Right lobe of liver (tissue), 6 donors: Measurements from ENCODE around the gene ENPP3. TPM values are rescaled to one million over a fixed set of nuclear protein-coding genes. Genes with fewer than 3 reads are reported as not detected.

ENCODE experiments used
- ATAC-seq, 4 donors: fragments of 200-7000 bp; cut with Tn5 transposase; one replicate each; pipeline ENCODE4 v1.9.1; 2020; ENCODE audit warnings: mild to moderate bottlenecking in 4 of 4, moderate library complexity in 4 of 4
- DNase-seq, 3 donors: peaks; one replicate each; pipeline ENCODE4 v3.0.0-alpha.2; 2020
- H3K27ac ChIP-seq, 3 donors: fragments of 200-600 bp; one replicate each; pipeline ENCODE4 v1.8.0; 2022
- H3K27me3 ChIP-seq, 2 donors: fragments of 200-600 bp; one replicate each; pipeline ENCODE4 v1.8.0; 2022
- H3K36me3 ChIP-seq, 4 donors: fragments of 200-600 bp; sonication (generic) in 1 of 4; one replicate each; pipeline versions ENCODE4 v1.5.1 to v1.8.0; 2017 to 2022; ENCODE audit warnings: control low read depth in 1 of 4
- H3K4me1 ChIP-seq, 4 donors: fragments of 200-600 bp; sonication (generic) in 1 of 4; one replicate each; pipeline versions ENCODE4 v1.5.1 to v1.8.0; 2017 to 2022; ENCODE audit warnings: control low read depth in 1 of 4
- H3K4me3 ChIP-seq, 3 donors: fragments of 200-600 bp; one replicate each; pipeline ENCODE4 v1.8.0; 2022
- H3K9me3 ChIP-seq, 4 donors: fragments of 200-600 bp; sonication (generic) in 1 of 4; one replicate each; pipeline versions ENCODE4 v1.5.1 to v1.8.0; 2017 to 2022; ENCODE audit warnings: control low read depth in 1 of 4
- CTCF ChIP-seq, 4 donors: fragments of 200-600 bp in 3 of 4; fragments of 450-650 bp in 1 of 4; IDR thresholded peaks; one replicate each; pipeline versions ENCODE4 v1.5.1 to v1.8.0; 2016 to 2022; ENCODE audit warnings: antibody characterized with exemption in 4 of 4, mild to moderate bottlenecking in 2 of 4
- POLR2A ChIP-seq: fragments of 450-650 bp; IDR thresholded peaks from one replicate; pipeline ENCODE4 v1.6.1; 2017; ENCODE audit warnings: antibody characterized with exemption, mild to moderate bottlenecking
- WGBS: methylation state at CpG from one replicate; pipeline ENCODE4 v1.1.6; 2018; ENCODE audit warnings: low coverage, low lambda C conversion rate; ENCODE audit not compliant: insufficient coverage; ENCODE audit errors: missing lambda C conversion rate; 5-methylcytosine and 5-hydroxymethylcytosine counted together
- intact Hi-C, 2 donors: fragments of 100-400 bp; cut with DNase I; formaldehyde crosslinking; loops; one replicate each; pipeline versions ENCODE4 v1.11.2 to v1.14.1; 2022
- total RNA-seq, 6 experiments: library from RNA; depleted of rRNA in 2 of 6; stranded (reverse); fragments of >200 nt in 2 of 6; fragmentation: NEBNext Ultra II Directional in 3 of 6; extraction: Animal tissue kit (Norgen Biotek cat#: 25700) in 3 of 6; gene quantifications; one replicate each; pipeline versions ENCODE4 v1.1.0 to v1.2.4, GENCODE V29; 2016 to 2023
- donor health status: DM: no; HTN: yes; CAD: no.
- donor health status: DM: no; HTN: no; CAD: no.
- donor health status: DM: no; HTN: no; CAD: no.
- donor health status: DM: no; HTN: yes; CAD: no.
- donor health status: DM: no; HTN: yes; CAD: no.

The ENPP3 gene
- total RNA-seq, 6 experiments from 2014 or later = 0.63 to 2.7 (median 1.5) TPM

DNA sequence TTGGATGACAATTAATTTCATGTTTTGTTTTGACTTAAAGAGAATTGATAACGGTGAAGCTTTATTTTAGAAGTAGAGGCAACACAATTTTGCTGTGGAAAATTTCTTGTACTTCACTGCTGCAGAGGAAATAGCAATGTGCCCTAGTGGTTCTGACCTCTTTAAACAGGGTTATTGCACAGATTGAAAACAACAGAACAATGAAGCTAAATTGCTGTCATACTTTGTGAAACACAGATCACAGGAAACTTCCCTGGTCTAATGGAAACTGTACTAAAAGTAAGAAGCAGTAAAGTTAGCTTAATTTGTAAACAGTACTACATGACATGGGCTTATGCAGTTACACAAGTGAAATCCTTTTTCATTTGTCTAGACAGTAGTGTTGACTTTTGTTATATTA lies 32.8 kb downstream of the ENPP3 start:
- Histone ChIP-seq H3K27me3 (no peaks in the 10 kb centered on the region), H3K9me3 (no peaks in the 10 kb centered on the region), H3K36me3 (no peaks in the 10 kb centered on the region), H3K4me3 (no peak overlapping the region), H3K4me1 (no peaks in the 10 kb centered on the region), H3K27ac (no peak overlapping the region)
- ATAC-seq (no peak), DNase-seq (no peak)
- intact Hi-C loops = no loop called here
- no peak for TF ChIP-seq POLR2A
- no peak for TF ChIP-seq CTCF (IDR thresholded peaks at IDR 0.05)
- 60% methylated on average over 1 of the region's 1 CpG for WGBS

GRCh38 chr6:131673184-131673583 lies 36.1 kb downstream of the ENPP3 start:
- H3K9me3 ChIP-seq = no peaks in the 10 kb centered on the region
- H3K27ac ChIP-seq = no peak overlapping the region
- no peak for ATAC-seq
- no peak for DNase-seq
- H3K27me3 ChIP-seq = no peaks in the 10 kb centered on the region
- WGBS = 95% methylated on average over 2 of the region's 2 CpGs
- intact Hi-C loops = no loop called here
- TF ChIP-seq POLR2A (no peak), CTCF (IDR thresholded peaks at IDR 0.05) (no peak)
- no peaks in the 10 kb centered on the region for H3K36me3 ChIP-seq
- no peak overlapping the region for H3K4me3 ChIP-seq
- H3K4me1 ChIP-seq = no peaks in the 10 kb centered on the region

DNA sequence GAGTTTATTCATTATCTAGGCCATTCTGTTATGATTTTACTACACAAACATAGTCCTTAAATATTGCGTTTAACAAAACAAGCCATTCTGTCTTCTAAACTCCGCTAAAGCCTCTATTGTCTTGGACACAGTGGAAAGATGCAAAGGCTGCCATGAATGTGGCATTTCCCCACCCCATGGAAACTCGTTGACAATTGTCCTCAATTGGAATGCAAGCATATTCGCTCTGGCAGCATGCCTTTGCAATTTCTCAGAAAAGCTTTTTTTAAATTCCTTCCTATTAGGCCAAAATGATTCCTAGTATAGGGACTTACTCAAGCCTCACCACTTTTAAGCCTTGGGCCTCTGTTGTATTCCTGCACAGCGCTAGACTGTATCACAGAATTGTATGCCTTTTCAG lies 41.3 kb downstream of the ENPP3 start:
- H3K4me1 ChIP-seq = no peaks in the 10 kb centered on the region
- intact Hi-C loops = no loop called here

DNA sequence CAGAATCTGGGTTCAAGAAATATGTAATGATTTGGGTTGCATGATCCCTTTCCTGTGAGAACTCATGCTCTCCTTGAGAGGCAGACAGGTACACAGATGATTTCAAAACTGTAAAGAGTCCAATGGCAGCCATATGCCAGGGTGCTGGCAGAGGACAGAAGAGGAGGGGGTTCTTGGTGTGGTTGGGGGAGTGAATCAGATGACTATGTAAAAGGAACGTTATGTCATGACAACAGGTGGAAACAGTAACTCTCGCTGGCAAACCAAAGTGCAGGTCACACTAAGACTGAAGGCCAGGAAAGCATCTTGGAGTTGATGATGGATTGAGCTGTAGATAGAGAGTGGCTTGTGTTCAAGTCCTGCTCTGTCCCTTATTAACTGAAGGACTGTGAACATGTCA lies 43.8 kb downstream of the ENPP3 start:
- ATAC-seq (no peak), DNase-seq (no peak)
- Histone ChIP-seq H3K27ac (no peak overlapping the region), H3K9me3 (no peaks in the 10 kb centered on the region), H3K4me3 (no peak overlapping the region), H3K36me3 (no peaks in the 10 kb centered on the region), H3K4me1 (no peaks in the 10 kb centered on the region), H3K27me3 (no peaks in the 10 kb centered on the region)
- TF ChIP-seq POLR2A (no peak), CTCF (IDR thresholded peaks at IDR 0.05) (no peak)
- intact Hi-C loops = no loop called here
- WGBS = 71% methylated on average over 2 of the region's 2 CpGs

More for the DNA sequence above, 41.3 kb downstream of the ENPP3 start:
- Histone ChIP-seq H3K9me3 (no peaks in the 10 kb centered on the region), H3K36me3 (no peaks in the 10 kb centered on the region), H3K27ac (no peak overlapping the region), H3K27me3 (no peaks in the 10 kb centered on the region), H3K4me3 (no peak overlapping the region)
- TF ChIP-seq CTCF (IDR thresholded peaks at IDR 0.05) (no peak), POLR2A (no peak)
- ATAC-seq (no peak), DNase-seq (no peak)
- WGBS = 83% methylated on average over 5 of the region's 5 CpGs

DNA sequence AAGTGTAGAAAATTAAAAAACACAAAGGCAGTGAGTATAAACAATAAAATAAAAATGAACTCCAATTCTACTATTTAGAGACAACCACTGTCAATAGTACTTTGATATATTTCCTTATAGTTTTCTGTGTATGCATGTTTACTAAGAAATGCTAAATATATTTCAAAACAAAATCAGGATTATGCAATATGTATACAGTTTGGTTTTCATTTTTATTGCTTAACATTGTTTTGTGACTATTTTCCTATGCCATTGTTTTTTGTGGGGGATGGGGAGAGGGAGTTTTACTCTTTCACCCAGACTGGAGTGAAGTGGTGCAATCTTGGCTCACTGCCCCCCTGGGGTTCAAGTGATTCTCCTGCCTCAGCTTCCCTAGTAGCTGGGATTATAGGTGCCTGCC lies 44.5 kb downstream of the ENPP3 start:
- TF ChIP-seq POLR2A (no peak), CTCF (IDR thresholded peaks at IDR 0.05) (no peak)
- Histone ChIP-seq H3K4me3 (no peak overlapping the region), H3K9me3 (no peaks in the 10 kb centered on the region), H3K36me3 (no peaks in the 10 kb centered on the region), H3K27me3 (no peaks in the 10 kb centered on the region), H3K4me1 (no peaks in the 10 kb centered on the region), H3K27ac (no peak overlapping the region)
- DNase-seq (no peak), ATAC-seq (no peak)
- intact Hi-C loops = no loop called here
